Stomach (tissue), 4 donors: Measurements from ENCODE around the gene TBC1D3H.
"Not testable (repeated sequence)": the region's sequence is repeated elsewhere in the genome, so short reads cannot be mapped to it uniquely, and the experiment has no call there.

Experiments
- POLR2A ChIP-seq, 4 donors: fragments of 450-650 bp; IDR thresholded peaks; one replicate each; pipeline ENCODE4 v1.6.1; 2016; ENCODE audit warnings: antibody characterized with exemption in 4 of 4, control low read depth in 2 of 4, mild to moderate bottlenecking in 1 of 4, moderate library complexity in 1 of 4
- POLR2AphosphoS5 ChIP-seq, 3 donors: sonication (generic); formaldehyde crosslinking; IDR thresholded peaks; one replicate each; pipeline ENCODE4 v1.6.1; 2016; ENCODE audit warnings: antibody characterized with exemption in 3 of 3
- TF ChIP-seq, protein P1 (sequence below), 7 experiments: fragments of 450-650 bp in 4 of 7; fragments of 200-600 bp in 3 of 7; sonication (generic) in 3 of 7; IDR thresholded peaks; one replicate each; pipeline ENCODE4 v1.5.1; 2016 to 2019; ENCODE audit warnings: antibody characterized with exemption in 7 of 7, control low read depth in 2 of 7, mild to moderate bottlenecking in 1 of 7

DNA sequence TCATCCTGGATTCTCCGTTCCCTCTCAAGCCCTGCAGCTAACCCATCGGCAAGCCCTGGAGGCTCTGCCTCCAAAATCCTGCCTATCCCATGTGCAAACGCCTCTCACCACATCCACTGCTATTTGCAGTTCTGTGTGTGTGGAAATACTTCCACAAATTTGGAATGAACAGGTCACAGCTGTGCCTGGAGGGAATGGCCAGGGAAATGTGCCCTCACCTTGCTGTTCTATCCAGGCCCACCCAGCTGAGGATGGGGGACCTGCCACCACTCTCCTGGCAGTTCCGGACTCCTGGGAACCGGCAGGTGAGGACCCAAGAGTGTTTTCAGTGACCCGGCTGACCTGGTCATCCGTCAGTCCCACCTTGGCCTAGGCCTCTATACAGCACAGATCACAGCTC lies 12.3 kb downstream of the TBC1D3H start:
- TF ChIP-seq, protein P1, sequence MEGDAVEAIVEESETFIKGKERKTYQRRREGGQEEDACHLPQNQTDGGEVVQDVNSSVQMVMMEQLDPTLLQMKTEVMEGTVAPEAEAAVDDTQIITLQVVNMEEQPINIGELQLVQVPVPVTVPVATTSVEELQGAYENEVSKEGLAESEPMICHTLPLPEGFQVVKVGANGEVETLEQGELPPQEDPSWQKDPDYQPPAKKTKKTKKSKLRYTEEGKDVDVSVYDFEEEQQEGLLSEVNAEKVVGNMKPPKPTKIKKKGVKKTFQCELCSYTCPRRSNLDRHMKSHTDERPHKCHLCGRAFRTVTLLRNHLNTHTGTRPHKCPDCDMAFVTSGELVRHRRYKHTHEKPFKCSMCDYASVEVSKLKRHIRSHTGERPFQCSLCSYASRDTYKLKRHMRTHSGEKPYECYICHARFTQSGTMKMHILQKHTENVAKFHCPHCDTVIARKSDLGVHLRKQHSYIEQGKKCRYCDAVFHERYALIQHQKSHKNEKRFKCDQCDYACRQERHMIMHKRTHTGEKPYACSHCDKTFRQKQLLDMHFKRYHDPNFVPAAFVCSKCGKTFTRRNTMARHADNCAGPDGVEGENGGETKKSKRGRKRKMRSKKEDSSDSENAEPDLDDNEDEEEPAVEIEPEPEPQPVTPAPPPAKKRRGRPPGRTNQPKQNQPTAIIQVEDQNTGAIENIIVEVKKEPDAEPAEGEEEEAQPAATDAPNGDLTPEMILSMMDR (IDR thresholded peaks at IDR 0.05), result not testable (repeated sequence)
- not testable (repeated sequence) for TF ChIP-seq POLR2A, POLR2AphosphoS5 (IDR thresholded peaks at IDR 0.05)
